ENCODE results near the gene NACC1.

NACC1 gene

GRCh38 chr19:13117772-13118423 lies at the start of gene NACC1:
TSS of gene NACC1 (plus strand) at chr19:13118264. CDS start at chr19:13135208, 16,944 bp downstream.
- DNase-seq: peak; percentile 67

GRCh38 chr19:13069415-13070359 lies 48.4 kb upstream of the NACC1 start:
- no peak for DNase-seq

- DNase-seq: no peak
Observed at GRCh38 chr19:13070425-13071140, 47.5 kb upstream of the NACC1 start.

GRCh38 chr19:13071444-13072187 lies 46.4 kb upstream of the NACC1 start:
- no peak for DNase-seq

- DNase-seq: no peak
Observed at GRCh38 chr19:13072188-13072908, 45.7 kb upstream of the NACC1 start.

GRCh38 chr19:13073263-13073662 lies 44.8 kb upstream of the NACC1 start:
- DNase-seq: no peak

- no peak for DNase-seq
Observed at GRCh38 chr19:13074378-13074777, 43.7 kb upstream of the NACC1 start.

GRCh38 chr19:13076320-13076719 lies 41.7 kb upstream of the NACC1 start:
- no peak for DNase-seq

- no peak for DNase-seq
Observed at GRCh38 chr19:13076787-13077186, 41.3 kb upstream of the NACC1 start.

- DNase-seq: no peak
Observed at GRCh38 chr19:13077240-13077639, 40.8 kb upstream of the NACC1 start.

- DNase-seq: no peak
Observed at GRCh38 chr19:13078381-13078780, 39.7 kb upstream of the NACC1 start.

- DNase-seq: no peak
Observed at GRCh38 chr19:13078897-13079541, 39.0 kb upstream of the NACC1 start.

- DNase-seq: no peak
Observed at GRCh38 chr19:13079542-13079986, 38.5 kb upstream of the NACC1 start.

GRCh38 chr19:13082192-13083007 lies 35.7 kb upstream of the NACC1 start:
- no peak for DNase-seq

GRCh38 chr19:13083008-13083404 lies 35.1 kb upstream of the NACC1 start:
- no peak for DNase-seq

- no peak for DNase-seq
Observed at GRCh38 chr19:13083627-13084026, 34.4 kb upstream of the NACC1 start.

- no peak for DNase-seq
Observed at GRCh38 chr19:13085666-13086065, 32.4 kb upstream of the NACC1 start.

- no peak for DNase-seq
Observed at GRCh38 chr19:13086341-13086740, 31.7 kb upstream of the NACC1 start.

- DNase-seq: no peak
Observed at GRCh38 chr19:13087295-13087694, 30.8 kb upstream of the NACC1 start.

GRCh38 chr19:13087795-13088537 lies 30.1 kb upstream of the NACC1 start:
- DNase-seq: no peak

Measured in NCI-H1417 treated with DMSO at 0.1 percent for 48 hours (cell line).